Esophagus squamous epithelium (tissue), 4 donors: ENCODE measurements around the gene UCHL3.

Source experiments
- CTCF ChIP-seq, 6 experiments: fragments of 450-650 bp in 4 of 6; fragments of 200-600 bp in 2 of 6; sonication (generic) in 2 of 6; IDR thresholded peaks; one replicate each; pipeline ENCODE4 v1.5.1; 2016 to 2019; ENCODE audit warnings: antibody characterized with exemption in 6 of 6, mild to moderate bottlenecking in 4 of 6, moderate library complexity in 4 of 6
- POLR2A ChIP-seq, 4 donors: fragments of 450-650 bp; IDR thresholded peaks; one replicate each; pipeline ENCODE4 v1.6.1; 2017; ENCODE audit warnings: antibody characterized with exemption in 4 of 4, mild to moderate bottlenecking in 4 of 4, moderate library complexity in 3 of 4

GRCh38 chr13:75556961-75557360 lies 7.4 kb downstream of the UCHL3 start:
- no peak for TF ChIP-seq POLR2A (IDR thresholded peaks at IDR 0.05)
- no peak for TF ChIP-seq CTCF (IDR thresholded peaks at IDR 0.05)
